Colonic mucosa (tissue), 4 donors: Measurements from ENCODE around the gene MMP2. TPM values are rescaled to one million over a fixed set of nuclear protein-coding genes. Genes with fewer than 3 reads are reported as not detected.

Experiments used
- DNase-seq: peaks from one replicate; pipeline ENCODE4 v3.0.0-alpha.2; 2020
- H3K27ac ChIP-seq: fragments of 200-600 bp; one replicate; pipeline ENCODE4 v1.8.0; 2021
- H3K27me3 ChIP-seq: fragments of 200-600 bp; one replicate; pipeline ENCODE4 v1.8.0; 2021
- H3K36me3 ChIP-seq: fragments of 200-600 bp; one replicate; pipeline ENCODE4 v1.8.0; 2021
- H3K4me1 ChIP-seq: fragments of 200-600 bp; one replicate; pipeline ENCODE4 v1.8.0; 2021; ENCODE audit warnings: mild to moderate bottlenecking
- H3K4me3 ChIP-seq: fragments of 200-600 bp; one replicate; pipeline ENCODE4 v1.8.0; 2021
- H3K9ac ChIP-seq, 2 donors: one replicate each; pipeline ENCODE4 v1.7.0; 2013; ENCODE audit warnings: control low read depth in 2 of 2, low read depth in 2 of 2, low read length in 2 of 2
- H3K9me3 ChIP-seq: fragments of 200-600 bp; one replicate; pipeline ENCODE4 v1.8.0; 2021
- intact Hi-C: fragments of 100-400 bp; cut with DNase I; formaldehyde crosslinking; loops from one replicate; pipeline ENCODE4 v1.14.1; 2022
- total RNA-seq, 2 donors: library from RNA; stranded (reverse); fragmentation: NEBNext Ultra II Directional in 1 of 2; extraction: Animal tissue kit (Norgen Biotek cat#: 25700) in 1 of 2; gene quantifications; one replicate each; pipeline ENCODE4 v1.2.1, GENCODE V29; 2021
- TF ChIP-seq, protein P1 (sequence below): fragments of 200-600 bp; IDR thresholded peaks from one replicate; pipeline ENCODE4 v1.8.0; 2022; ENCODE audit warnings: antibody characterized with exemption, mild to moderate bottlenecking
- donor health status: healthy.
- donor health status: DM: no; HTN: no; CAD: no.
- donor health status: DM: no; HTN: no; CAD: no.

Gene MMP2
- total RNA-seq, 2 donors from 2014 or later = 32.8 to 101 TPM

DNA sequence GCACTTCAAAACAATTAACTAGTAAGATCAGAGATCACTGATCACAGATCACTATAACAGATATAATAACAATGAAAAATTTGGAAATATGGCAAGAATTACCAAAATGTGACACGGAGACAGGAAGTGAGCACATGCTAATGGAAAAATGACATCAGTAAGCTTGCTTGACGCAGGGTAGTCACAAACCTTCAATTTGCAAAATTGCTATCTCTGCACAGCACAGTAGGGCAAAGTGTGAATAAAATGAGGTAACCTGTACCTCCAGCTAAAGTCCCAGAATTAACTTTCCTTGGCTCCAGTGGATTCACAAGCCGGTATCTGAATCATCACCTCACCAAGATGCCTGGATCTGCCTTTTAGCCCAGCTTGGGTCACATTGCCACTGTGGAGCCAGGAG is 4.2 kb upstream of the MMP2 start:
- intact Hi-C loops = no loop called here
- H3K9me3 ChIP-seq = no peaks in the 10 kb centered on the region
- TF ChIP-seq, protein P1, sequence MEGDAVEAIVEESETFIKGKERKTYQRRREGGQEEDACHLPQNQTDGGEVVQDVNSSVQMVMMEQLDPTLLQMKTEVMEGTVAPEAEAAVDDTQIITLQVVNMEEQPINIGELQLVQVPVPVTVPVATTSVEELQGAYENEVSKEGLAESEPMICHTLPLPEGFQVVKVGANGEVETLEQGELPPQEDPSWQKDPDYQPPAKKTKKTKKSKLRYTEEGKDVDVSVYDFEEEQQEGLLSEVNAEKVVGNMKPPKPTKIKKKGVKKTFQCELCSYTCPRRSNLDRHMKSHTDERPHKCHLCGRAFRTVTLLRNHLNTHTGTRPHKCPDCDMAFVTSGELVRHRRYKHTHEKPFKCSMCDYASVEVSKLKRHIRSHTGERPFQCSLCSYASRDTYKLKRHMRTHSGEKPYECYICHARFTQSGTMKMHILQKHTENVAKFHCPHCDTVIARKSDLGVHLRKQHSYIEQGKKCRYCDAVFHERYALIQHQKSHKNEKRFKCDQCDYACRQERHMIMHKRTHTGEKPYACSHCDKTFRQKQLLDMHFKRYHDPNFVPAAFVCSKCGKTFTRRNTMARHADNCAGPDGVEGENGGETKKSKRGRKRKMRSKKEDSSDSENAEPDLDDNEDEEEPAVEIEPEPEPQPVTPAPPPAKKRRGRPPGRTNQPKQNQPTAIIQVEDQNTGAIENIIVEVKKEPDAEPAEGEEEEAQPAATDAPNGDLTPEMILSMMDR = no peak
- no peak overlapping the region for H3K4me3 ChIP-seq
- no peak for DNase-seq
- no peaks in the 10 kb centered on the region for H3K36me3 ChIP-seq
- H3K4me1 ChIP-seq = no peaks in the 10 kb centered on the region
- H3K9ac ChIP-seq = no peak overlapping the region
- peaks cover 9% of the 10 kb centered on the region for H3K27me3 ChIP-seq
- H3K27ac ChIP-seq = no peak overlapping the region

DNA sequence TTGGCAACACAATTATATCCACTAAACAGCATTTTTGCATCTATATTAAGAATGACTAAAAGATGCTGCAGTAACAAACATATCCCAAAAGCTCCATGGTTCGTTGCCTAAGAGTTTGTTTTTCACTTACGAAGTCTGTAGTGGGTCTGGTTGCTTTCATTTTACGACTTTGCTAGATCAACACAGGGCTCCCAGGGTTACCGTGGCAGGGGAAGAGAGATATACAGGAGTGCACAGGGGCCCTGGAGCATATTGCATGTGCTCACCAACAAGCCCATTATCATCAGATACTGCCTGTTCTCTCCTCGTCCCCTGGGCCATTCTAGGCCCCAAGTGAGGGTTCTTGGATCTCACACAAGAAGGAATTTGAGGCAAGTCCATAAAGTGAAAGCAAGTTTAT is 3.1 kb upstream of the MMP2 start:
- no peak for DNase-seq
- Histone ChIP-seq H3K36me3 (no peaks in the 10 kb centered on the region), H3K9me3 (no peaks in the 10 kb centered on the region), H3K4me1 (no peaks in the 10 kb centered on the region), H3K9ac (no peak overlapping the region), H3K4me3 (no peak overlapping the region), H3K27ac (no peak overlapping the region), H3K27me3 (peaks cover 11% of the 10 kb centered on the region)
- intact Hi-C loops = no loop called here
- TF ChIP-seq, protein P1 = no peak

DNA sequence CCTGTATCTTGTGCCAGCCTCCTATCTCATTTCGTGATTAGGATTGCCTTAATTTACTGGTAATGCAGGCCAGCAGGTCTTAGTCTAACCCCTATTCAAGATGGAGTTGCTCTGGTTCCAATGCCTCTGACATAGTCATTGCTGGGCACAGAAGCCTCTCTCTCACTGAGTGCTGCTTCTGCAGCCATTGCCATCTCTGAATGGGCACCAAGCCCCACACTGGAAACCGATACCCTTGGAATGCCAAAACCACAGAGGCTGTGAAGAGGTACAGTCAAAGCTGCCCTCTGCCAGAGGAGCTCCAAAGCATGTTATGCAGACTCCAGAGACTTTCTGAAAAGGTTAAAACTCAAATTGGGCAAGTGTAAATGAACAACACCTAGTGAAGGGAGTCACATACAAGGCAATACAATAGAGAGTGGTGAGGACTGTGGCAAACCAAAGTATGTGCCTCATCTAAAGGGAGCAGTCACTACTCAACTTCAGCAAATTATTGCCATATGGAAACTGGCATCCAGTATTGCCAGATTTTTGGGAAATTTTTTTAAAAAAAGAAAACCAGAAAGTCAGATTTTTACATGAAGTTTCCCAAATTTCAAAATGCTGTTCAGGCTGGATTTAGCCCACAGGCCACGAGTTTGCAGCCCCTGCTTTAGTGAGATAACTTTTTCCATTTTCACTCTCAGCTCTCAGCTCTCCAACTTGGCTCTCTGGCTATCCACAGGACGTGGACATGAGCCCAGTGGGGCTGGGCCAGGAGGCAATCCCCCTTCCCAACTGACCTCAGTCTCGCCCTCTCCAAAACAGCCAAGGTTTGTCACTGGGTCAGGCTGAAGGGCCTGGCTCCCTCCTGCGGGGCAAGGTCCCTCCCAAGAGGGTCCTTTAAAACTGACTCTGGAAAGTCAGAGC is 2.1 kb upstream of the MMP2 start:
- TF ChIP-seq, protein P1 = no peak
- intact Hi-C loops = no loop called here
- no peak overlapping the region for H3K27ac ChIP-seq

DNA sequence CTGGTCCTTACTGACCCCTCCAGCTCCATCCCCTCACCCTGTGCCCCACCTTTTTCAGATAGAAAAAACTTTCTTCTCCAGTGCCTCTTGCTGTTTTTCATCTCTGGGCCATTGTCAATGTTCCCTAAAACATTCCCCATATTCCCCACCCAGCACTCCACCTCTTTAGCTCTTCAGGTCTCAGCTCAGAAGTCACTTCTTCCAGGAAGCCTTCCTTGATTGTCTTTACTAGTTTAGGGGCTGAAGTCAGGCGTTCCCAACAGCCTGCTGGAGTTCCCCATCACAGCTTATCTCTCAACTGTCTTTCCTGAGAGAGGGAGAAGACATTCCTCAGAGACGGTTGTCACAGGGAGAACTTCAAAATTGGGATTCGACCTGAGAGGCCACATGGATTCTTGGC is 1.3 kb upstream of the MMP2 start:
- no peak overlapping the region for H3K27ac ChIP-seq

More for the DNA sequence above, 2.1 kb upstream of the MMP2 start:
- no peak overlapping the region for H3K9ac ChIP-seq
- H3K36me3 ChIP-seq = no peaks in the 10 kb centered on the region
- H3K4me1 ChIP-seq = no peaks in the 10 kb centered on the region
- H3K4me3 ChIP-seq = no peak overlapping the region
- H3K9me3 ChIP-seq = no peaks in the 10 kb centered on the region
- peaks cover 11% of the 10 kb centered on the region for H3K27me3 ChIP-seq
- DNase-seq = no peak

DNA sequence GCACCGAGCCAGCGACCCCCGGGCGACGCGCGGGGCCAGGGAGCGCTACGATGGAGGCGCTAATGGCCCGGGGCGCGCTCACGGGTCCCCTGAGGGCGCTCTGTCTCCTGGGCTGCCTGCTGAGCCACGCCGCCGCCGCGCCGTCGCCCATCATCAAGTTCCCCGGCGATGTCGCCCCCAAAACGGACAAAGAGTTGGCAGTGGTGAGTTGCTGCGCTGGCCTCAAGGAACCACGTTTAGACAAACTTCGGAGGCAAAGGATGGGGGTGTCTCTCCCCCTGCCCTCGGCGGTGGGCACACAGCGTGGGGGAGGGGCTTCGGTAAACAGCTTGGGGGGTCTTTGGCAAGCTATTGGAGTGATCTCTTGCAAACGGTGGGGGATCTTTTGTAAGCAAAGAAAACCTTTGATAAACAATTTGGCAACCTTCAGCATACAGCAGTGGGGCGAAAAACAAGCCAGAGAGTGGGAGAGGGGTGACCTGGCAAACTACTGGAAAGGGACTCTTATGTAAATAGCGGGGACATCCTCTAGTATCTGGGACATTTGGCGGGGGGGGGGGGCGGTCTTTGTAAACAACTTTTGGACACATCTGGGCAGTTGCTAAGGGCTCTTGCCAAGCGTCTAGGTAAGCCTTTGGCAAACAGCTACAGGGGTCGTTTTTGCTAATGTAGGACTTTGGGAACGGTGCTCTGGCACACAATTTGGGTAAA is 587 bp downstream of the MMP2 start:
- Histone ChIP-seq H3K27me3 (peaks cover 11% of the 10 kb centered on the region), H3K4me3 (peak overlapping the region; percentile 27), H3K9me3 (no peaks in the 10 kb centered on the region), H3K27ac (peak overlapping the region; percentile 63), H3K36me3 (no peaks in the 10 kb centered on the region), H3K4me1 (no peaks in the 10 kb centered on the region), H3K9ac (peak overlapping the region; percentile 29 to 66)
- TF ChIP-seq, protein P1 = no peak
- no peak for DNase-seq
- intact Hi-C loops = no loop called here

More for the DNA sequence above, 1.3 kb upstream of the MMP2 start:
- TF ChIP-seq, protein P1 = no peak
- intact Hi-C loops = no loop called here
- DNase-seq = no peak
- Histone ChIP-seq H3K9me3 (no peaks in the 10 kb centered on the region), H3K27me3 (peaks cover 11% of the 10 kb centered on the region), H3K9ac (no peak overlapping the region), H3K4me3 (no peak overlapping the region), H3K4me1 (no peaks in the 10 kb centered on the region), H3K36me3 (no peaks in the 10 kb centered on the region)
